IPS-18a (cell line): ENCODE results near the gene SEC61B.
"Not testable (repeated sequence)": the region's sequence is repeated elsewhere in the genome, so short reads cannot be mapped to it uniquely, and the experiment has no call there.

Source experiments
- H3K27ac ChIP-seq: one replicate; pipeline ENCODE4 v1.5.1; 2013; ENCODE audit warnings: low read length
- H3K27me3 ChIP-seq: one replicate; pipeline ENCODE4 v1.6.1; 2013; ENCODE audit warnings: mild to moderate bottlenecking, low read length; ENCODE audit not compliant: control insufficient read depth, insufficient read depth
- H3K36me3 ChIP-seq: one replicate; pipeline ENCODE4 v1.6.1; 2013; ENCODE audit warnings: low read depth, low read length; ENCODE audit not compliant: control insufficient read depth
- H3K4me1 ChIP-seq: one replicate; pipeline ENCODE4 v1.6.1; 2013; ENCODE audit warnings: low read depth, low read length; ENCODE audit not compliant: control insufficient read depth
- H3K4me3 ChIP-seq: one replicate; pipeline ENCODE4 v1.5.1; 2013; ENCODE audit warnings: low read length
- H3K9ac ChIP-seq: one replicate; pipeline ENCODE4 v1.6.1; 2013; ENCODE audit warnings: mild to moderate bottlenecking, low read length, moderate library complexity
- H3K9me3 ChIP-seq: one replicate; pipeline ENCODE4 v1.6.1; 2013; ENCODE audit warnings: low read depth, low read length; ENCODE audit not compliant: control insufficient read depth

The SEC61B gene

DNA sequence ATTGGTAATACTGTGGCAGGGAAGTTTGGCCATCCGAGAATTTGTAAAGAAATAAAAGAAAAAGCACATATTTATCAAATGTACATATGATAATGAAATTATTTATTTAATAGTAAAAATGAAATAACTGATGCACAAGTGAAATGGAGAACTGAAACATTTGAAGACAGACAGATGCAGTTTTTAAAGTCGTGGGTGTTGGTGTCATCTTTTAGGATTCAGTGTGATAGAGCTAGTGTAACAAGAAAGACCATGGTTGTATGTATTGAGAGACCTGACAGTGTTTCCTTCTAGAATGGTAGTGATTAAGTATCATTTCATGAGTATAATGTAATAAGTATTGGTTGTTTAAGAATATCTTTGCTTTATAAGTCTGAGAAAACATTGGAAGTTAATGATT is 2.4 kb downstream of the SEC61B start:
- Histone ChIP-seq H3K36me3 (peaks cover 33% of the 10 kb centered on the region), H3K9ac (no peak overlapping the region), H3K9me3 (no peaks in the 10 kb centered on the region)

DNA sequence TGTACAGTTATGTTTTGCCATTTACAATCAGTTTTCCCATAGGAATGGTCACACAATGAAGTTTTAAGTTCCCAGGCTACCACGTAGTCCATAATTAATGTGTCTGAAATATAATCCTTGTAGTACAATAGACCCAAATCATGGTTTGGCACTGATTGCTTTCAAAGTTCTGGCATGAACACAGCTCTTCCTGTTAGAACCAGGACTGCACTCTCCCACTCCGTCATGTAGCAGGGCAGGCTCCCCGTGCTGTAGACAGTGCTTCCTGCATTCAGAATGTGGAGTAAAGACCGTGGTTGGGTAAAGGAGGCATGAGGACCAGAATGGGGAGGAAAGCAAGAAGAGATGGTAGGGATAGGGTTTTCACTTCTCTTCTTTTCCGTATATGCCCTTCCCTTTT is 4.0 kb downstream of the SEC61B start:
- H3K4me1 ChIP-seq, result no peaks in the 10 kb centered on the region
- no peak overlapping the region for H3K9ac ChIP-seq
- peaks cover 46% of the 10 kb centered on the region for H3K36me3 ChIP-seq
- no peaks in the 10 kb centered on the region for H3K27me3 ChIP-seq
- no peak overlapping the region for H3K4me3 ChIP-seq
- H3K27ac ChIP-seq, result no peak overlapping the region
- H3K9me3 ChIP-seq, result no peaks in the 10 kb centered on the region

More for the DNA sequence above, 2.4 kb downstream of the SEC61B start:
- no peaks in the 10 kb centered on the region for H3K4me1 ChIP-seq
- no peak overlapping the region for H3K27ac ChIP-seq
- H3K4me3 ChIP-seq, result no peak overlapping the region
- H3K27me3 ChIP-seq, result no peaks in the 10 kb centered on the region

DNA sequence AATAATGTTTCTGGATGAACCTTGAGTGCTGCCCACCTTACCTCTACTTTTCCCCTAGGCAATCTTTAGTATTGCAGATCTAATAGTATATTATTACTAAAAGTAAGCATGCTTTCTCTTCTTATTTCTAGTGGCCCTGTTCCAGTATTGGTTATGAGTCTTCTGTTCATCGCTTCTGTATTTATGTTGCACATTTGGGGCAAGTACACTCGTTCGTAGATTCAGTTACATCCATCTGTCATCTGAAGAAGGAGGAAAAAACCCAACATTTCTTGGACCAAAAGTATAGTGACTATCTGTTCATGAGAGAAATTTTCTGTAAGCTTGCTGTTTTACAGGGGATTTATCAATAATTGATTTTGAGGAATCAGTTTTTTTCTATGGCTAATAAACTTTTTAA is 8.1 kb downstream of the SEC61B start:
- Histone ChIP-seq H3K27ac (no peak overlapping the region), H3K36me3 (peaks cover 44% of the 10 kb centered on the region), H3K4me1 (no peaks in the 10 kb centered on the region), H3K9ac (no peak overlapping the region), H3K4me3 (no peak overlapping the region), H3K9me3 (no peaks in the 10 kb centered on the region), H3K27me3 (no peaks in the 10 kb centered on the region)

DNA sequence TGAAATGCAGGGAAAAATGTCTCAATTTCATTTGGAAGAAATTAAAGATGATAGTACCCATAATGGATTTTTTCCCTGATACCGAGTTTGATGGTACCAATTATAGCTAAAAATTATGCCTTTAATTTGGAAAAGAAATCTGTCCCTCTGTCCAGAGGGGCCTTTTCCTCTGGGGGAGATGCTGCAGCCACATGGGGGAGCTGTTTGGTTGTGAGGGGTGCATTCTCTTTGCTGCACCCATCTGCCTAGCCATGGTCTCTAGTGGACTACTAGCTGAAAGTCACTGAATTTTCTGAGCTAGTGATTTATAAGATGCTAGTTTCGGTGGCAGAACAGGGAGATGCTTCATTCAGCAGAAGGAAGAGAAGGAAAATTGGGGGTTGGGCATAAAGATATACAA is 9.6 kb downstream of the SEC61B start:
- Histone ChIP-seq H3K9me3 (no peaks in the 10 kb centered on the region), H3K36me3 (peaks cover 41% of the 10 kb centered on the region), H3K4me1 (no peaks in the 10 kb centered on the region), H3K4me3 (no peak overlapping the region), H3K27ac (no peak overlapping the region), H3K9ac (no peak overlapping the region), H3K27me3 (no peaks in the 10 kb centered on the region)

DNA sequence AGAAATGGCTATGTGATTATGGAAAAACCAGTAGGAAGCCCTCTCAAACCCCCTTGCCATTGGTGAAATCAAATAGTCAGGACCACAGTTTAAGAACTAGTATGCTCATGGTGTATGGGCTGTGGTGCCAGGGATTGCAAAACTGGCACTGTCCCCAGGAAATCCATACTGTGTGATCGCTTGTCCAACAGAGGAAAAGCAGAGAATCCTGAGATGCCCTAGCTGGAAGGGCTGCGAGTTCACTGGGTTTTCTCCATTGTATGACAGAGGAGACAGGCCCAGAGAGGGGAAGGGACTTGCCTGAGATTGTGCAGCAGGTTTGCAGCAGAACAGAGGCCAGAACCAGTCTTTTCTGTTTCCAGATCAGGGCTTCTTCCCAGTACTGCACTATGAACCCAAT is 12.5 kb downstream of the SEC61B start:
- no peaks in the 10 kb centered on the region for H3K9me3 ChIP-seq
- no peak overlapping the region for H3K27ac ChIP-seq
- H3K4me1 ChIP-seq, result no peaks in the 10 kb centered on the region
- no peak overlapping the region for H3K4me3 ChIP-seq
- H3K27me3 ChIP-seq, result no peaks in the 10 kb centered on the region
- H3K36me3 ChIP-seq, result peaks cover 22% of the 10 kb centered on the region
- H3K9ac ChIP-seq, result no peak overlapping the region

DNA sequence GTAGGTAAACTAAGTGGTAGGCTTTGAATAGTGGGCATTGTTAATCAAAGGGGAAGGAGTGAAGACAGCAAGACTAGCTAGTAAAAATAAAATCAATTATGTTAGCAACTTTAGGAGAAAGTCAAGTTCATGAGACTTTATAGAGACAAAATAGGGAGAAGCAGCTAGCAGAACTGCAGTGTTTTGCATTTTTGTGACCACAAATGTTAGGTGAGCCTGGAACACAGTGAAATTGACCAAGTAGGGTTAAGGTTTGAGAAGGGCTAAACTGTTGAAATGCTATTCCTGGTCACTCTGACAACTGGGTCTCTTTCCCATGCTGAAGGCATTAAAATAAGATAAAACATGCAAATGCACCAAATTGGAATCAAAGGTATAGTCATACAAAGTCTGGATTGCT is 13.0 kb downstream of the SEC61B start:
- H3K4me3 ChIP-seq, result no peak overlapping the region
- H3K27ac ChIP-seq, result no peak overlapping the region
- no peaks in the 10 kb centered on the region for H3K9me3 ChIP-seq
- H3K4me1 ChIP-seq, result no peaks in the 10 kb centered on the region
- H3K27me3 ChIP-seq, result no peaks in the 10 kb centered on the region
- H3K36me3 ChIP-seq, result peaks cover 20% of the 10 kb centered on the region
- H3K9ac ChIP-seq, result no peak overlapping the region

DNA sequence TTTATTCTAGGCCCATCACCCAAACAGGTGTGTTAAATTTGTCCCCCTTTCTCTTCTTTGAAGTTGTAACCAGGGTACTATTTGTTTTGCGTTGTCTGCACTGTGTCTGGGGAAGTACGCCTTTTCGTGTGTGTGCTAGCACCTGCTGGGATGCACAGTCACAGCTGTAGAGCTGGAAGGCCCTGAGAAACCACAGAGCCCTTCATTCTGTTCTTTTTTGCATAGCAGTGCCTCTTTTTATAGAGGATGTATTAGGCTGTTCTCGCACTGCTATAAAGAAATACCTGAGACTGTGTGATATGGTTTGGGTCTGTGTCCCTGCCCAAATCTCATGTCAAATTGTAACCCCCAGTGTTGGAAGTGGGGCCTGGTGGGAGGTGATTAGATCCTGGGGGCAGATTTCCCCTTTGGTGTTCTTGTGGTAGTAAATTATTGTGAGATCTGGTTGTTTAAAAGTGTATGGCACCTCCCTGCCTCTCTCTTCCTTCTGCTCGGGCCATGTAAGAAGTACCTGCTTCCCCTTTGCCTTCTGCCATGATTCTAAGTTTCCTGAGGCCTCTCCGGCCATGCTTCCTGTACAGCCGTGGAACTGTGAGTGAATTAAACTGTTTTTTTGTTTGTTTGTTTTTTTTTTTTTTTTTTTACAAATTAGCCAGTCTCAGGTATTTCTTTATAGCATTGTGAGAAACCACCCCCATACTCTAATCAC is 14.0 kb downstream of the SEC61B start:
- Histone ChIP-seq H3K36me3 (peaks cover 10% of the 10 kb centered on the region), H3K4me1 (no peaks in the 10 kb centered on the region), H3K27ac (no peak overlapping the region), H3K4me3 (no peak overlapping the region), H3K27me3 (no peaks in the 10 kb centered on the region), H3K9ac (no peak overlapping the region), H3K9me3 (no peaks in the 10 kb centered on the region)

DNA sequence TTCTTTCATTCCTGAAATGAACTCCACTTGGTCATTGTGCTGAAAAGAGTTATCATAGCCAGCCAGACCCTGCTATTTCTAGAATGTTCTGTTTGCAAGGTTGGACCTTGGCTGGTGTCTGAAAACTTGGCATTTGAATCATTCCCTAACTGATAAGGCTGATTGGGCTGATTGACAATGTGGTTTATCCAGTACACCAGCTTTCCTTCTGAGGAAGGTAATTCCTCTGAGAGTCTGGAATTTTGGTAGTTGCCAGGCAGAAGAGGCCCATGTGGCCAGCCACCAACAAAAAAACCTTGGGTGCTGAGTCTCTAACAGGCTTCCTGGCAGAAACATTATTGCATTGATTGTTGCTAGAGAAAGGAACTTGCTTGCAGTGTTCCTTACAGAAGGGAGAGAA is 15.3 kb downstream of the SEC61B start:
- Histone ChIP-seq H3K4me1 (no peaks in the 10 kb centered on the region), H3K9me3 (no peaks in the 10 kb centered on the region), H3K4me3 (no peak overlapping the region), H3K36me3 (peaks cover 10% of the 10 kb centered on the region), H3K27ac (no peak overlapping the region), H3K27me3 (no peaks in the 10 kb centered on the region), H3K9ac (no peak overlapping the region)

DNA sequence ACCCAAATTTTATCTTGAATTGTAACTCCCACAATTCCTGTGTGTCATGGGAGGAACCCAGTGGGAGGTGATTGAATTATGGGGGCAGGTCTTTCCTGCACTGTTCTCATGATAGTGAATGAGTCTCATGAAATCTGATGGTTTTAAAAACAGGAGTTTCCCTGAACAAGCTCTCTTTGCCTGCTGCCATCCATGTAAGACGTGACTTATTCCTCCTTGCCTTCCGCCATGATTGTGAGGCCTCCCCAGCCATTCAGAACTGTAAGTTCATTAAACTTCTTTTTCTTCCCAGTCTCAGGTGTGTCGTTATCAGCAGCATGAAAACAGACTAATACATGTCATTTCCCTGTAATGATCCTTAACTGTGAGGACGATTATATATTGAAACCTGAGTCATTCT is 15.8 kb downstream of the SEC61B start:
- not testable (repeated sequence) for H3K9ac ChIP-seq, H3K36me3 ChIP-seq, H3K4me1 ChIP-seq, H3K27me3 ChIP-seq, H3K4me3 ChIP-seq, H3K27ac ChIP-seq, H3K9me3 ChIP-seq

DNA sequence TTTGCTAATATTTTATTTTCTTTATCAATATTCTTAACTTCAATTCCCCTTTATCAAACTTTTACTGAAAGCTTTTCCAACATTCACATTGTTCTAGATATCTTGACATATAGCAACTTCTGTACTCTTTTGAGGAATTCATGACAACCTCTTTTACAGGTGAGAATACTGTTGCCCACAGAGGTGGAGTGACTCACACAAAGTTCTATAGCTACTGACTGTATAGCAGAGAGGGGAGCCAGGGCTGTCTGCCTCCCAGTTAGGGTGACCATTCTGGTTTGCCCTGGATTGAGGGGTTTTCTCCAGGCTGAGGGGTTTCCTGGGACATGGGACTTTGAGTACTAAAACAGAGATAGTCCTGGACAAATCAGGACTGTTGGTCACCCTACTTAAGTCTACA is 16.2 kb downstream of the SEC61B start:
- H3K4me3 ChIP-seq, result no peak overlapping the region
- H3K9ac ChIP-seq, result no peak overlapping the region
- no peak overlapping the region for H3K27ac ChIP-seq
- H3K36me3 ChIP-seq, result peaks cover 4% of the 10 kb centered on the region
- H3K4me1 ChIP-seq, result no peaks in the 10 kb centered on the region
- H3K27me3 ChIP-seq, result no peaks in the 10 kb centered on the region
- no peaks in the 10 kb centered on the region for H3K9me3 ChIP-seq

DNA sequence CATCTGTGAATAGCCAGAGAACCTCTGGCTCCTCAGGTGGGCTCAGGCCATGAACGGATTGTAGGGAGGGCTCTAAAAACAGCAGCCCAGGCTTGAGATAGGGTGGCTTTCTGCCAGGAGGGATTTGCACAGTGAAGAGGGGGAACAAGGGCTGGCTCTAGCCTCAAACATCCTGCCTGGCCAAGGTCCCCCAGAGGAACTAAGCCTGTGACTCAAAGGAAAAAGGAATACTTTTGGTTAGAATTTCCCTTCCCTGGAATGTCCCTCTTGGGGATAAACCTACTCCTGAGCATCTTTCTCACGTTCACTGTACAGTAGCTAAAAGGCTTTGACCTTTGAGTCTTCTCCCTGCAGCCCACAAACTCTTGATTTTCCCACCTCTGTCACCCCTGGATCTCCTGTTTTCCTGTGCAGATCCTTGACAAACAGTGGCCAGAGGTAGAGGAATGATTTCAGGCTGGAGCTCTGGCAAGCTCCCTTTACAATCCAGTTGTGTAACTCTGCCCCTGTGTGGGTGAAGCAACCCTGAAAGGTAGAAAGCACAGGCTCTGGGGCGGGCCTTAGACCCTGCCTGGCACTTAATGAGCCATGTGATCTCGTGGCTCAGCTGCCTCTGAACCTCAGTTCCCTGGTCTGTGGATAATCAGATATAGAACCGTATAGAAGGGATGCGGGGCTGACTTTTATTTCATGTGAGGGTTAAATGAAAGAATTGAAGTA is 17.4 kb downstream of the SEC61B start:
- H3K4me3 ChIP-seq, result no peak overlapping the region
- no peaks in the 10 kb centered on the region for H3K36me3 ChIP-seq
- H3K9ac ChIP-seq, result no peak overlapping the region
- no peaks in the 10 kb centered on the region for H3K27me3 ChIP-seq
- no peaks in the 10 kb centered on the region for H3K4me1 ChIP-seq
- H3K9me3 ChIP-seq, result no peaks in the 10 kb centered on the region
- H3K27ac ChIP-seq, result no peak overlapping the region

DNA sequence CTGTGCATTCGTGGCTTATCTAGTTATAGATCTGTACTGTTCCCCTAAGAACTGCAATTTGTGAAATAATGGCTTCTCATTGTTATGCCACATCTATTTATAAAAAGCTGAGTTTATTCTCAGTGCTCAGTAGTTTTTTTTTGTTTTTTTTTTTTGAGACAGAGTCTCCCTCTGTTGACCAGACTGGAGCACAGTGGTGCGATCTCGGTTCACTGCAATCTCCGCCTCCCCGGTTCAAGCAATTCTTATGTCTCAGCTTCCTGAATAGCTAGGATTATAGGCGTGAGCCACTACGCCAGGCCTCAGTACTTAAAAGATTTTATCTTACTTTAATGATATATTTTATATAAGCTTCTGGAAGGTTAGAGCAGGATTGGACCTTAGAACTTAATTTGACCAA is 19.0 kb downstream of the SEC61B start:
- Histone ChIP-seq H3K9me3 (no peaks in the 10 kb centered on the region), H3K4me1 (no peaks in the 10 kb centered on the region), H3K9ac (no peak overlapping the region), H3K4me3 (no peak overlapping the region), H3K27me3 (no peaks in the 10 kb centered on the region), H3K36me3 (no peaks in the 10 kb centered on the region), H3K27ac (no peak overlapping the region)
